Activated CD4-positive, alpha-beta T cell treated with anti-CD3 and anti-CD28 coated beads, Interleukin-2, amount 10 ng/mL, durations not matched to agents 7 days and 5 days (primary cell): ENCODE results near the gene JCAD. TPM values are rescaled to one million over a fixed set of nuclear protein-coding genes. Genes with fewer than 3 reads are reported as not detected.
"Not testable (repeated sequence)": the region's sequence is repeated elsewhere in the genome, so short reads cannot be mapped to it uniquely, and the experiment has no call there.

Experiments used
- CTCF ChIA-PET: fragments of 350-600 bp; sonication (Branson Sonifier 250); formaldehyde crosslinking; loops from one replicate; lab custom pipeline; 2021; ENCODE audit warnings: antibody characterized with exemption; lab: Charles Lee
- POLR2A ChIA-PET: fragments of 350-600 bp; sonication (Branson Sonifier 250); formaldehyde crosslinking; loops from one replicate; lab custom pipeline; 2021; ENCODE audit warnings: antibody characterized with exemption; lab: Charles Lee
- DNase-seq: peaks from one replicate; pipeline ENCODE4 v3.0.0-alpha.2; 2020
- H3K27ac Mint-ChIP-seq: one replicate; pipeline ENCODE4 v1.8.0; 2021; ENCODE audit warnings: mild to moderate bottlenecking, moderate library complexity, mixed read lengths
- H3K27me3 Mint-ChIP-seq: one replicate; pipeline ENCODE4 v1.8.0; 2021; ENCODE audit warnings: mixed read lengths
- H3K36me3 Mint-ChIP-seq: one replicate; pipeline ENCODE4 v1.8.0; 2021; ENCODE audit warnings: low read depth, mixed read lengths
- H3K4me1 Mint-ChIP-seq: one replicate; pipeline ENCODE4 v1.8.0; 2021; ENCODE audit warnings: mixed read lengths
- H3K4me3 Mint-ChIP-seq: one replicate; pipeline ENCODE4 v1.8.0; 2021; ENCODE audit warnings: mild to moderate bottlenecking, moderate library complexity, mixed read lengths
- H3K9me3 Mint-ChIP-seq: one replicate; pipeline ENCODE4 v1.8.0; 2021; ENCODE audit warnings: mixed read lengths
- total RNA-seq, 2 experiments: library from RNA; stranded (reverse); gene quantifications; one replicate each; pipeline ENCODE4 v1.2.3, GENCODE V29; 2021

Gene JCAD, protein sequence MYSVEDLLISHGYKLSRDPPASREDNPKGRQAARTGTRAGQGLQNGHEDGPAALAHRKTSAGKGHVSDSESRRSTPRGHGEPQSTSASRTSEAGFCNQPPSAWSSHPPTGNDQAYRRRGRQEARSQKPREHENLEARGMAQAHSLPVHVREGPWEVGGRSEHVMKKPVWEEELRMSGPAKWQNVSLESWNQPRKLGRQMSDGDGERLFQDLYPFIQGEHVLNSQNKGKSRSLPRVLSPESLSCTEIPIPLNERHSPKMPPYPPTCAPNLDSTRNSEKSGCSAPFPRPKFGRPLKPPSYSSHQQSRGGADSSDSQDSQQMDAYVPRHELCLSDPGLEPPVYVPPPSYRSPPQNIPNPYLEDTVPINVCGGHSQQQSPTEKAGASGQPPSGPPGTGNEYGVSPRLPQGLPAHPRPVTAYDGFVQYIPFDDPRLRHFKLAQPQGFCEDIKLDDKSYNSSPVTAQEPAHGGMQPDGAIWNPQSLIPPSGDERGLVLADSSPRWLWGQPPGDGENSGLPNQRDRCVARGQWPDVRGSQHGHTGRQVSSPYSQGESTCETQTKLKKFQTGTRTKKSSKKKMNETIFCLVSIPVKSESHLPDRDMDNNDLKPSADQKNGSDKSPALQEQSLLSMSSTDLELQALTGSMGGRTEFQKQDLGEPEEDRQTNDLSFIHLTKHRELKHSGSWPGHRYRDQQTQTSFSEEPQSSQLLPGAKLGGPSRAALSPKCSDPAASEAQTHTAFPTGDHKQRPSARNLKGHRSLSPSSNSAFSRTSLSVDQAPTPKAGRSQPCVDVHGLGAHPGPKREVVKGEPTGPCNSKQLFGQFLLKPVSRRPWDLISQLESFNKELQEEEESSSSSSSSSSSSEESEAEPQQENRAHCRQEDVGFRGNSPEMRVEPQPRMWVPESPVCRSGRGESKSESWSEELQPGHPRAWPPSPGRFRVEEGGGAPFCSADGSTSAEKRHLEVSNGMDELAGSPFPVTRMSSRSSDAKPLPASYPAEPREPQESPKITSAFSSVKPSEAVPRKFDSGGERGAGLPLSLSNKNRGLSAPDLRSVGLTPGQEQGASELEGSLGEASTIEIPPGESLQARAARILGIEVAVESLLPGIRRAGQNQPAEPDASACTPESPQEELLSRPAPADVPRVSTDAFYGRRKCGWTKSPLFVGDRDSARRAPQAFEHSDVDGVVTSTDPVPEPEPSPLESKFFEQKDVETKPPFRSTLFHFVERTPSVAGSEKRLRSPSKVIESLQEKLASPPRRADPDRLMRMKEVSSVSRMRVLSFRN (N-terminal part only)
- total RNA-seq: under 1 TPM in 1 of 2 experiments, not detected in 1; 0.12 TPM

DNA sequence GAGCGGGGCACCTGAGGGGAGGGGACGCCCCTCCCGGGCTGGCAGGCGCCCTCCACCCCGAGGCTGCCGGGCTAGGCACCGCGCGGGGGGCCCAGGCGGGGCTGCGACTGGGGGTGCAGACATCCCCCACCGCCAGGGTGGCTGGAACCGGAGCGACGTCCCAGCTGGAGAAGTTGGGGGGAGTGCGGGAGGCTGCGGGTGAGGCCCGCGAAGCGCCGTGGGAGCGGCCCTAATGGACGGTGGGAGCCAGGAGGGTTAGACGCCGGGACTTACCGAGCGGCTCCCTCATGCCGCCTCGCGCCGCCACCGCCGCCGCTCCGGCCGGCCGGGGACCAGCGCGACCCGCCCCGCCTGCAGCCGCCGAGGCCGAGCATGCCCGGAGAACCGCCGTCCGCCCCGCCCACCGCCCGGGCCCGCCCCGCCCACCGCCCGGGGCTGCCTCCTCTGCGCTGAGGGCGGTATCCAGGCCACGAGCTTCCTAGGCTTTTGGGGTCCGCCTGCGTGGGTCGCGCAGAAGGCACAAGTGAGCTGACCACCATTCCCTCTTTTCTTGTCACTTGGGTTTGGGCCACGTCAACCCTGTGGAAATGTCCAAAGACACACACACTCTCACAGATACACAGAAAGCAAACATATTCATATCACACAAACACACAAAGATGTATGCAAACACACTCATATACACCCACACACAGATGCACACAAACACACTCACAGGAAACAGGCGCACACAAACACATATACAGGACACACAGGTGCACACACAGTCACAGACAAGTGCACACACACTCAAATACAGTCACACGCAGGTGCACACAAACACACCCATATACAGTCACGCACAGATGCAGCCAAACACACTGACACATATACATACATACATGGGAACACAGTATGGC is at the start of gene JCAD:
TSS of gene JCAD (minus strand) at position 378 of the 899 bp plus-strand sequence. CDS start 11,774 bp downstream, outside the sequence.
- peaks cover 80% of the 10 kb centered on the region for H3K27me3 Mint-ChIP-seq
- POLR2A ChIA-PET: no interaction called here
- DNase-seq: peak; percentile 19
- peaks cover 3% of the 10 kb centered on the region for H3K36me3 Mint-ChIP-seq
- H3K27ac Mint-ChIP-seq: no peak within 1 kb of the TSS
- H3K4me1 Mint-ChIP-seq: peaks cover 7% of the 10 kb centered on the region
- H3K9me3 Mint-ChIP-seq: no peaks in the 10 kb centered on the region
- peak within 1 kb of the TSS; percentile 55 for H3K4me3 Mint-ChIP-seq
- CTCF ChIA-PET: interaction anchor here (0.5 to 1.8 kb wide), 2 partner anchors 17 to 1539 kb away, joined by 3 to 5 read pairs; no protein-coding TSS in a partner anchor

GRCh38 chr10:30106987-30107386 is 47.6 kb upstream of the JCAD start:
- no peak overlapping the region for H3K27ac Mint-ChIP-seq
- POLR2A ChIA-PET: no interaction called here
- peaks cover 4% of the 10 kb centered on the region for H3K9me3 Mint-ChIP-seq
- CTCF ChIA-PET: no interaction called here
- H3K27me3 Mint-ChIP-seq: peaks cover 16% of the 10 kb centered on the region
- no peak overlapping the region for H3K4me3 Mint-ChIP-seq
- no peaks in the 10 kb centered on the region for H3K36me3 Mint-ChIP-seq
- DNase-seq: no peak
- H3K4me1 Mint-ChIP-seq: no peaks in the 10 kb centered on the region

DNA sequence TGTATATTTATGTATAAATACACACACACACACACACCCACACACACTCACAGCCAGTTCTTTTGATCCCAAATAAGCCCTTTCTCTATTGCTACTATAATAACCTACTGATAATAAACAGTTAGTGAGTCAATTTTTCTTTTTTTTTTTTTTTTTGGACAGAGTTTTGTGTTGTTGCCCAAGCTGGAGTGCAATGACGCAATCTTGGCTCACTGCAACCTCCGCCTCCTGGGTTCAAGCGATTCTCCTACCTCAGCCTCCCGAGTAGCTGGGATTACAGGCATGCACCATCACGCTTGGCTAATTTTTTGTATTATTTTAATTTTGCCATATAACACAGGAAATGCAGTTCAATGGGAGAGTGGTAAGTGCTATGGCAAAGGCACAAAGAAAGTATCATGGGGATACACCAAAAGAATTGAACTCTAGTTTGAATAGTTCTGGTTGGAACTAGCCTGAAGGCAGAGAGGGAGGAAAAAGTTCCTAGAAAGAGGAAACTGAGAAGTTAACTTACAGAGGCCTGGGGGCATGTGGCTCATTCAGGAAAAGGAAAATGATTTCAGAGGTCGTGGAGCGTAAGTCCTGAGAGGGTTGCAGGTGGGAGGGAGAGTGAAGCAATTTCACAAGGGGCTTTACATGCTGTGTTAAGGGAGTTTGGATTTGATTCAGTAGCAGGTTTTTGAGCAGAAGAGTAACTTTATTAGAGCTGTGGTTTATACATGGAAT is 44.4 kb upstream of the JCAD start:
- ChIA-PET CTCF (no interaction called here), POLR2A (no interaction called here)
- H3K4me3 Mint-ChIP-seq: no peak overlapping the region
- no peak for DNase-seq
- H3K9me3 Mint-ChIP-seq: peaks cover 2% of the 10 kb centered on the region
- no peak overlapping the region for H3K27ac Mint-ChIP-seq
- no peaks in the 10 kb centered on the region for H3K4me1 Mint-ChIP-seq
- peaks cover 21% of the 10 kb centered on the region for H3K27me3 Mint-ChIP-seq
- H3K36me3 Mint-ChIP-seq: no peaks in the 10 kb centered on the region

- H3K4me1 Mint-ChIP-seq: not testable (repeated sequence)
These were observed 40.3 kb upstream of the JCAD start for GRCh38 chr10:30099706-30100105.

DNA sequence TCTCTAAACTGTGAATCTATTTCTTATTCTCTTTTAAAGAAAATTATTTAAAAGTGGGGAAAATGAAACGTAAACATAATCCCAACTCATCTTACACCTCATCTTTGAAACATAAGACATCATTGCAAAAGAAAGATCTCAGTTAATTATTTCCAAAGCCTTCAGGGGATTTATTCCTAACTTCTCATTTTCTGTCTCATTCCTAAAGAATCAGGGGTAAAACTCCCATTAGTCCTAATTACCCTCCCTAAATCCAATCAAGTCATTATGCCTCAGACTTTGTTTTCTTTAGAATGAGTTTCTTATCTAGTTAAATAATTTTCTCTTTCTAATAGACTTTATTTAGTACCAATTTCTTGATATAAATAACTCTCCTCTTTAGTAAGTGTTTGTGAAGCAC is 39.7 kb upstream of the JCAD start:
- no peaks in the 10 kb centered on the region for H3K4me1 Mint-ChIP-seq
- H3K4me3 Mint-ChIP-seq: no peak overlapping the region
- no peaks in the 10 kb centered on the region for H3K36me3 Mint-ChIP-seq
- H3K9me3 Mint-ChIP-seq: peaks cover 2% of the 10 kb centered on the region
- DNase-seq: no peak
- ChIA-PET CTCF (no interaction called here), POLR2A (no interaction called here)
- H3K27ac Mint-ChIP-seq: no peak overlapping the region
- peaks cover 42% of the 10 kb centered on the region for H3K27me3 Mint-ChIP-seq

More at GRCh38 chr10:30099706-30100105, 40.3 kb upstream of the JCAD start:
- H3K4me3 Mint-ChIP-seq, POLR2A ChIA-PET, H3K27ac Mint-ChIP-seq, CTCF ChIA-PET, DNase-seq, H3K9me3 Mint-ChIP-seq, H3K36me3 Mint-ChIP-seq: not testable (repeated sequence)
- peaks cover 37% of the 10 kb centered on the region for H3K27me3 Mint-ChIP-seq

GRCh38 chr10:30098629-30099028 is 39.2 kb upstream of the JCAD start:
- no peak overlapping the region for H3K27ac Mint-ChIP-seq
- no peak for DNase-seq
- POLR2A ChIA-PET: no interaction called here
- CTCF ChIA-PET: interaction anchor here (0.8 to 2.4 kb wide), 2 partner anchors 11 to 113 kb away, joined by 3 to 7 read pairs; no protein-coding TSS in a partner anchor
- no peak overlapping the region for H3K4me3 Mint-ChIP-seq
- no peaks in the 10 kb centered on the region for H3K9me3 Mint-ChIP-seq
- H3K27me3 Mint-ChIP-seq: peaks cover 38% of the 10 kb centered on the region
- H3K4me1 Mint-ChIP-seq: no peaks in the 10 kb centered on the region
- no peaks in the 10 kb centered on the region for H3K36me3 Mint-ChIP-seq

- no peak overlapping the region for H3K4me3 Mint-ChIP-seq
- ChIA-PET CTCF (interaction anchor here (1.1 to 2.4 kb wide), 3 partner anchors 13 to 98 kb away, joined by 3 to 7 read pairs (median 3); no protein-coding TSS in a partner anchor), POLR2A (interaction anchor here (0.6 kb wide), 1 partner anchor 220 kb away, joined by 5 read pairs; no protein-coding TSS in a partner anchor)
- H3K27ac Mint-ChIP-seq: no peak overlapping the region
- no peak for DNase-seq
- H3K27me3 Mint-ChIP-seq: peaks cover 34% of the 10 kb centered on the region
- H3K36me3 Mint-ChIP-seq: no peaks in the 10 kb centered on the region
- H3K9me3 Mint-ChIP-seq: no peaks in the 10 kb centered on the region
- H3K4me1 Mint-ChIP-seq: no peaks in the 10 kb centered on the region
These were observed 37.2 kb upstream of the JCAD start for GRCh38 chr10:30096564-30096963.

DNA sequence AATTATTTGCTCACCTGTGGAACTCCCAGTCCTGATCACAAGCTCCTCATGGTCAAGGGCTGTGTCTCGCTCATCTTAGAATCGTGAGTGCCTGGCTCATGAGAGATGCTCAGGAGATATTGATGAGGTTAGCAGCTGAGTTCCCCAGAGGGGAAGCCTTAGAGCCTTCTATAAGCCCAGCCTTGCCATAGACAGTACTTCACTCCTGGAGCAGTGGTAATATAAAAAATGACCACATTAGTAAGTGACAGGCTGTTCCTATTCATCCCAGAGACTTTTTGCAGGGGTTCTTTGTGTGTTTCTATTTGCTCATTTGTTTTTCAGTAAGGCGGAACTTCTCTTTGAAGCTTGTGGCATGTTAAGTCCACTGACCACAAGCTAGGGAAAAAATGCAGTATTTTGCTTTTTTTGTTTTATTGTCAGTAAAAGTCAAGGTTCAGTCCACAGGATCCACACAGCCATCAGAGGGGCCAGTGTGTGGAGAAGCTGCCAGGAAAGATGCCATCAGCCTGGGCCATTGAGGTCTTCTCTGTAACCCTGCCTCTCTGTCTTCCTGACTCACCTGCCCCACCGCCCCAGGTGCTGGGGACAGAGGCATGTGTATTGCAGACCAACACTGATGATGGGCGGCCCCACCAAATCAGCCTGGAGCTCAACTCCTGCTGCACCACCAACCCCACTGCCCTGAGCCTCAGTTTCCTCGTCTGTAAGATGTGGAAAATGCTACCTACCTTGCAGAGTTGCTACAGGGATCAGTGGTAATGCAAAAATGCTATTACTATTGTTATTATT is 36.4 kb upstream of the JCAD start:
- Mint-ChIP-seq H3K4me3 (no peak overlapping the region), H3K9me3 (no peaks in the 10 kb centered on the region), H3K36me3 (no peaks in the 10 kb centered on the region), H3K27me3 (peaks cover 34% of the 10 kb centered on the region), H3K27ac (no peak overlapping the region), H3K4me1 (no peaks in the 10 kb centered on the region)
- DNase-seq: no peak
- ChIA-PET POLR2A (interaction anchor here (0.6 kb wide), 1 partner anchor 221 kb away, joined by 5 read pairs; no protein-coding TSS in a partner anchor), CTCF (interaction anchor here (1.1 to 1.4 kb wide), 2 partner anchors 97 to 145 kb away, joined by 3 to 4 read pairs; no protein-coding TSS in a partner anchor)

DNA sequence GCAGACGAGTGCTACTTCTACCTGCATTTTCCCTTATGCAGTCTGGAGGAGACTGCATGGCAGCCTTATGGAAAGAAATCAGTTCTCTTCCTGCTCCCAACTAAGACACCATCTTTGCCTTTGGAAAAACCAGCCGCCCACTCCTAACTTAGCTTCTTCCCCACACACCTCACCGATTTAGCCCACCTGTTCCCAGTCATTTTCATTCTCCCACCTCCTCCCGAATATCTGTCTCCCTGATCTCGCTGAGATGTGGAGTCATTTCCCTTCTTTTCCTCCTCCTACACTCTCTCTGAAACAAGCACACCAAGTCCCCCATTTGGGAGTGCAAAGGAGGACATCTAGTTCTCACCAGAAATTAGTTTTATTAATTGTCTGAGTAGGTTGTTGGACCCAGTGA is 35.2 kb upstream of the JCAD start:
- CTCF ChIA-PET: interaction anchor here (1.4 kb wide), 1 partner anchor 147 kb away, joined by 4 read pairs; no protein-coding TSS in a partner anchor
- POLR2A ChIA-PET: no interaction called here
- H3K4me1 Mint-ChIP-seq: no peaks in the 10 kb centered on the region

DNA sequence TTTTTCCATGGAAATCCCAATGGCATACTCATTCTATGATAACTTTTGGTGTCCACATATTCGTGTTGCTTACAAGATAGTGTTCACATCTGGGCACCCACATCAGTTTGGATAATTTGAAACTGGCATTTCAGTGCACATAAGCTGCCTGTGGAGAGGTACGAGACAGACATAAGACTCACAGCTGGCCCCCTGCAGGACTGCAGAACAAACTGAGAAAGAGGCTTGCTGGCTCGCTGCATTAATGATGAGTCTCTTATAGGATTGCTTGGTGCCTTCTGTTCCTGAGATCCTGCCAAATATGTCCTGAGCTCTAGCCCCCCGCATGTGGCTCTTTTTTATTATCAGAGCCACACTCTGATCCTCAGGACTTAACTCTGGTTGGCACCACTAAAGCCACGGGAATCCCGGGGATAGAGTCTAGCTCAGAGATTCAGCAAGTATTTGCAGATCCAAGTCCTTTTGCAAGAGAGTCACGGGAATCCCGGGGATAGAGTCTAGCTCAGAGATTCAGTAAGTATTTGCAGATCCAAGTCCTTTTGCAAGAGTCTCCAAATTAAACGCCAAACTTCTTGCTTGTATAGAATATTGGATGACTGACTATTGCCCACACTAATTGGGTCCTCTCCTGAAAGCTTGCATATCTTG is 34.0 kb upstream of the JCAD start:
- no peaks in the 10 kb centered on the region for H3K4me1 Mint-ChIP-seq
- no peaks in the 10 kb centered on the region for H3K9me3 Mint-ChIP-seq
- H3K4me3 Mint-ChIP-seq: no peak overlapping the region
- ChIA-PET CTCF (interaction anchor here (1.1 to 1.2 kb wide), 2 partner anchors 25 to 95 kb away, joined by 3 to 4 read pairs; no protein-coding TSS in a partner anchor), POLR2A (no interaction called here)
- H3K36me3 Mint-ChIP-seq: no peaks in the 10 kb centered on the region
- H3K27me3 Mint-ChIP-seq: peaks cover 30% of the 10 kb centered on the region
- H3K27ac Mint-ChIP-seq: no peak overlapping the region
- DNase-seq: no peak

More for the DNA sequence above, 35.2 kb upstream of the JCAD start:
- H3K27me3 Mint-ChIP-seq: peaks cover 31% of the 10 kb centered on the region
- no peaks in the 10 kb centered on the region for H3K9me3 Mint-ChIP-seq
- no peak overlapping the region for H3K4me3 Mint-ChIP-seq
- no peaks in the 10 kb centered on the region for H3K36me3 Mint-ChIP-seq
- DNase-seq: no peak
- no peak overlapping the region for H3K27ac Mint-ChIP-seq
